NT2/D1 (cell line): ENCODE data around the gene FAM78A.

Experiments used
- SUZ12 ChIP-seq: IDR thresholded peaks from 2 replicates; pipeline ENCODE4 v1.6.1; 2011; ENCODE audit not compliant: insufficient read length, insufficient read depth; ENCODE audit errors: extremely low read depth
- YY1 ChIP-seq: IDR thresholded peaks from 2 replicates; pipeline ENCODE4 v1.6.1; 2011; ENCODE audit not compliant: insufficient read length, insufficient read depth
- ZNF274 ChIP-seq: IDR thresholded peaks from 2 replicates; pipeline ENCODE4 v1.6.1; 2011; ENCODE audit warnings: mild to moderate bottlenecking, low read depth, low read length

- TF ChIP-seq YY1: no peak
- no peak for TF ChIP-seq ZNF274
- TF ChIP-seq SUZ12: no peak
These were observed 797 bp downstream of the FAM78A start for GRCh38 chr9:131275332-131276093.
